ENCODE measurements around the gene TEX35. TPM values are rescaled to one million over a fixed set of nuclear protein-coding genes. Genes with fewer than 3 reads are reported as not detected.

Gene TEX35
- polyA plus RNA-seq, 1 donor = 0.07 TPM

DNA sequence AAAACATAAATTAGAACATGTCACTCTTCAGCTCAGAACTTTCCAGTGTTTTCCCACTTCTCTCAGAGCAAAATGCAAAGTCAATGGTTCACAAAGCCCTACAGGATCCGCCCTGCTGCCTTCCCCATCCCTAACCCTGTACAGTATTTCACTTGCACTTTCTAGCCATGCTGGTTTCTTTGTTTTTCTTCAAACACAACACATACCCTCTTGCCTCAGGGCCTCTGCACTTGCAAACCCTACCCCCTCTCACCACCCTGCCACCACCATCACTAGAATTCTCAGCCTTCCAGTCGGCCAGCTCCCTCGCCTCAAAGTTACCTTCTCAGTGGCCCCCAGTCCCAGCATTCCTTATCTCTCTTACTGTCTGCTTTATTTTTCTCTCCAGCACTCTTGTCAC is 17.6 kb downstream of the TEX35 start:
- Histone ChIP-seq H3K4me1 (ENCODE audit: control insufficient read depth, insufficient read depth, low read length) (peaks cover 27% of the 10 kb centered on the region), H3K27ac (ENCODE audit: low read length) (no peak overlapping the region), H3K4me3 (ENCODE audit: low read length) (no peak overlapping the region), H3K27me3 (ENCODE audit: control insufficient read depth, insufficient read depth, low read length) (no peaks in the 10 kb centered on the region), H3K36me3 (ENCODE audit: control insufficient read depth, insufficient read depth, low read length) (no peaks in the 10 kb centered on the region), H3K9me3 (ENCODE audit: control insufficient read depth, low read depth, low read length) (no peaks in the 10 kb centered on the region)
- WGBS (ENCODE audit: insufficient coverage, low lambda C conversion rate) = no CpG with 5 or more reads among the region's 3 CpGs
- DNase-seq = no peak

DNA sequence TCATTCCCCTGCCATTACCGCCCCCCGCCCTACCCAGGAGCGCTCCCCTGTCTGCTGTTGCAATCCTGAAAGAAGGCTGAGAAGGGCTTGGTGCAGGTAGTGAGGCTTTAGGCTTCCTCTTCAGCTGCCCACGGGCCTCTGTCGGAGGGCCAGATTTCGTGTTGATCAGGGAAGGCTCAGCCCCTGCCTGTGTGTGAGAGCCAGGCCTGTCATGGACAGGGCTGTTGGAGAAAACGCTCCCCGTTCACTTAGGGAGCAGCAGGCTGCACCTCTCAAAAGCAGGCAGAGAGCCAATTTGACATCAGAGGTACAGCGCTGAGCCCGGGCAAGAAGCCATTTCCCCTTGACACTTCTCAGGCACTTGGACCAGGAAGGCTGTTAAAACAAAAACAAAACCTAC is 19.0 kb downstream of the TEX35 start:
- Histone ChIP-seq H3K4me1 (ENCODE audit: control insufficient read depth, insufficient read depth, low read length) (peaks cover 35% of the 10 kb centered on the region), H3K27ac (ENCODE audit: low read length) (no peak overlapping the region), H3K36me3 (ENCODE audit: control insufficient read depth, insufficient read depth, low read length) (no peaks in the 10 kb centered on the region), H3K9me3 (ENCODE audit: control insufficient read depth, low read depth, low read length) (no peaks in the 10 kb centered on the region), H3K27me3 (ENCODE audit: control insufficient read depth, insufficient read depth, low read length) (no peaks in the 10 kb centered on the region), H3K4me3 (ENCODE audit: low read length) (no peak overlapping the region)
- DNase-seq = no peak
- no CpG with 5 or more reads among the region's 10 CpGs for WGBS (ENCODE audit: insufficient coverage, low lambda C conversion rate)

DNA sequence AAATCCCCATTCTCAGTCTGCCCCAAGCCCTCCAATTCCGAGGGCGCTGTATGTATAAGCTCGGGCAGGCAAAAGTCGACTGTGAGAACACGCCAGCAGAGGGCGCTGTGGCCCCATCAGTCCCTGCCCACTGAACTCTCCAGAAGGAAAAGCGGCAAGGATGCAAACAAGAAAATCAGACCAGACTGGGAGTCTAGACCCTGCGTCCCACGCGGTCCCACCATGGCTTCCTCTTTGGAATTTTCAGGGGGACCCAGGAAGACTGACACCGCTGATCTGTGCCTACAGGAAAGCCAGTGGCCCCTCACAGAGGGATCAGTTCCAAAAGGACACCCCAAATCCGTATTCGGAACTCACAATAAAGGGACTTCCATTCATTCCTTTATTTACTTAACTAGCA is 19.5 kb downstream of the TEX35 start:
- H3K27me3 ChIP-seq (ENCODE audit: control insufficient read depth, insufficient read depth, low read length) = no peaks in the 10 kb centered on the region
- peaks cover 40% of the 10 kb centered on the region for H3K4me1 ChIP-seq (ENCODE audit: control insufficient read depth, insufficient read depth, low read length)
- H3K36me3 ChIP-seq (ENCODE audit: control insufficient read depth, insufficient read depth, low read length) = no peaks in the 10 kb centered on the region
- H3K27ac ChIP-seq (ENCODE audit: low read length) = no peak overlapping the region
- DNase-seq = peak; percentile 72 to 81
- WGBS (ENCODE audit: insufficient coverage, low lambda C conversion rate) = no CpG with 5 or more reads among the region's 13 CpGs
- H3K9me3 ChIP-seq (ENCODE audit: control insufficient read depth, low read depth, low read length) = no peaks in the 10 kb centered on the region
- no peak overlapping the region for H3K4me3 ChIP-seq (ENCODE audit: low read length)

DNA sequence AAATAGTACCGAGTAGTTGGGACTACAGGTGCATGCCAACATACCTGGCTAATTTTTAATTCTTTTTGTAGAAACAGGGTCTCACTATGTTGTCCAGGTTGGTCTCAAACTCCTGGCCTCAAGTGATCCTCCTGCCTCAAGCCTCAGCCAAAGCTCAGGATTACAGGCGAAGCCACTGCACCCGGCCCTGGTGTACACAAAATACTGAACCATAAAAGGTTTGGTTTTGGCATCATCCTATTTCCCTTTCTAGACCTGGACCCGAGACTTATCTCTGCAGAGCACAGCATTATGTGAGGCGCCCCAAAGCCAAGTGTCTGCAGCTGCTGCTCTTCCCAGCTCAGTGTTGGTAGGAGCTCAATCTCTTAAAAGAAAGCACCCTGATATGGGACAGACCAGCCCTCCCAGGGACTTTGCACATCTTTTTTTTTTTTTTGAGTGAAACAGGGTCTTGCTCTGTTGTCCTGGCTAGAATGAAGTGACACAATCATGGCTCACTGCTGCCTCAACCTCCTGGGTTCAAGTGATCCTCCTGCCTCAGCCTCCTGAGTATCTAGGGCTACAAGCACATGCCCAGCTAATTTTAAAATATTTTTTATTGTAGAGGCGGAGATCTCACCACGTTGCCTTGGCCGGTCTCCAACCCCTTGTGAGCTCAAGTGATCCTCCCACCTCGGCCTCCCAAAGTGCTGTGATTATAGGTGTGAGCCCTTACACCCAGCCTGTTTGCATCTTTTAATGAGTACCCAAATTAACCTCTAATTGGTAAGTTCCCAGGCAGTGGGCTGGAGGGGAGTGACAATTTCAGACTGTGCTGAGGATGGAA is 20.4 kb downstream of the TEX35 start:
- 100% methylated on average over 1 of the region's 9 CpGs for WGBS (ENCODE audit: insufficient coverage, low lambda C conversion rate)
- H3K36me3 ChIP-seq (ENCODE audit: control insufficient read depth, insufficient read depth, low read length) = no peaks in the 10 kb centered on the region
- no peak overlapping the region for H3K4me3 ChIP-seq (ENCODE audit: low read length)
- H3K9me3 ChIP-seq (ENCODE audit: control insufficient read depth, low read depth, low read length) = no peaks in the 10 kb centered on the region
- H3K27ac ChIP-seq (ENCODE audit: low read length) = no peak overlapping the region
- DNase-seq = no peak
- no peaks in the 10 kb centered on the region for H3K27me3 ChIP-seq (ENCODE audit: control insufficient read depth, insufficient read depth, low read length)
- H3K4me1 ChIP-seq (ENCODE audit: control insufficient read depth, insufficient read depth, low read length) = peaks cover 49% of the 10 kb centered on the region

DNA sequence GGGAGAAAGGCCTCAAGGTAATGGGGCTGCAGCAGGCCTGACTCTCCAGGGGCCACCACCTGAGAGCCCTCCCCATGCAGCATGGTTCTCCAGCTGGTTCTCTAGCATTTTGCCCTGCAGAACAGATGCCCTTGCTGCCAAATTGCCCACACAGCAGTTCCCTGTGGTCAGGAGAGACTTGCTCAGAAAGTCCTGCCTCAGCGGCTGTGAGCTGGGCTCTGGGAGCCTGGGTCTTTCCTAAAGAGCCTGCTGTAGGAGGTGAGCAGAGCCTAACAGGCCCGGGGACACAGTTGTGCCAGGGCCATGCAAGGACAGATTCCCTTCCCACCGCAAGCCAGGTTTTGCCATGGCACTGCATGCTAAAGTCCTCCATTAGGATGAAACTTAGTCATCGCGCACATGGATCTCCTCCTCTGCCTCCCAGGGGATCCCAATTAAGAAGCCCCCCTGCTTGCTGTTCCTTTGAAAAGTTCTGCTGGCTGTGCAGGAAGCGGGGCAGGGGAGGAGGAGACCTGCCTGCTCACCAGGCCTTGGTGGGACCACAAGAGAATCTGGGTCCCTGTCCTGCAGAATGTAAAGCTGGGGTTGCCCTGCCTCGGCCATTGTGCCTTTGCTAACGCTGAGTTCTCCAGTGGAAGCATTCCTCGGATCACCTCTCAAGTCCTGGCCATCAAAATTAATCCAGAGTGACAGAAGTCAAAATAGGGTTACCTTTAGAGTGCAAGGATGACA is 21.4 kb downstream of the TEX35 start:
- no peak for DNase-seq
- Histone ChIP-seq H3K4me1 (ENCODE audit: control insufficient read depth, insufficient read depth, low read length) (peaks cover 50% of the 10 kb centered on the region), H3K27me3 (ENCODE audit: control insufficient read depth, insufficient read depth, low read length) (no peaks in the 10 kb centered on the region), H3K9me3 (ENCODE audit: control insufficient read depth, low read depth, low read length) (no peaks in the 10 kb centered on the region), H3K36me3 (ENCODE audit: control insufficient read depth, insufficient read depth, low read length) (no peaks in the 10 kb centered on the region), H3K4me3 (ENCODE audit: low read length) (no peak overlapping the region), H3K27ac (ENCODE audit: low read length) (no peak overlapping the region)
- no CpG with 5 or more reads among the region's 9 CpGs for WGBS (ENCODE audit: insufficient coverage, low lambda C conversion rate)

DNA sequence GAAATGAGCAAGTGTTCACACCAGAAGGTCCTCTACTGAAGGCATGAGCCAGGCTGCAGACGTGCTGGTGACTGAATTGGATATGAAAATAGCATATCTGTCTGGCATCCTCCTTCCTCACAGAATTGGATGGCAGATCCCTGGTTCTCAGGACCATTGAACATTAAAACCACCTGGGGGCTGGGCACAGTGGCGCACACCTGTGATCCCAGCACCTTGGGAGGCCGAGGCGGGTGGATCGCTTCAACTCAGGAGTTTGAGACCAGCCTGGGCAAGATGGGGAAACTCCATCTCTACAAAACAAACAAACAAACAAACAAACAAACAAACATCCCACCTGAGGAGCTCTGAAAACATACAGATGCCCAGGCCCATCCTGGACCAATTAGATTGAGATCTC is 23.4 kb downstream of the TEX35 start:
- Histone ChIP-seq H3K9me3 (ENCODE audit: control insufficient read depth, low read depth, low read length) (no peaks in the 10 kb centered on the region), H3K4me1 (ENCODE audit: control insufficient read depth, insufficient read depth, low read length) (peaks cover 41% of the 10 kb centered on the region)
- DNase-seq = no peak

DNA sequence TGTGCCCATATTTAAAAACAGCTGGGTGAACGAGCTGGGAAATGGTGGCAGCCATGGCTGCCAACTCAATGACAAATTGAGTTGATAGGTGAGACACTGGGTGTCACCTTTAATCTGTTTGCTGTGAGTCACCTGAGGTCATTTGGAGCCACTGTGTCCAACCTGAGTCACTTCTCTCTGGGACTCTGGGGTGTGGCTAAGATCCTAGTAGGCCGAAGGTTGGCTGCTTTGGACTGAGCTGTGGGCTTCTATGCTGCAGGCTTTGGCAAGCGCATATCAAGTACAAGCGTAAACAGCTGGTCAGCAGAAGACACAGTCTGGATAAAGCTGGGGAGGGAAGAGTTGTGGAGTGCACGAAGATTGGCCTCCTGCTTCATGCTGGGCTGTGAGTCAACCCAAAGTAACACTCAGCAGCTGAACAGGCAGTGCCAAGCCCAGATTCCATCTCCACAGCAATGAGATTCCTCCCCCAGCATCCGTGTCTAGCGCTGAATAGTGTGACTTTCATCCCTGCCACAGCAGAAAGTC is 24.0 kb downstream of the TEX35 start:
- Histone ChIP-seq H3K4me3 (ENCODE audit: low read length) (no peak overlapping the region), H3K27me3 (ENCODE audit: control insufficient read depth, insufficient read depth, low read length) (no peaks in the 10 kb centered on the region), H3K4me1 (ENCODE audit: control insufficient read depth, insufficient read depth, low read length) (peaks cover 40% of the 10 kb centered on the region), H3K27ac (ENCODE audit: low read length) (peak overlapping the region; percentile 87), H3K36me3 (ENCODE audit: control insufficient read depth, insufficient read depth, low read length) (no peaks in the 10 kb centered on the region), H3K9me3 (ENCODE audit: control insufficient read depth, low read depth, low read length) (no peaks in the 10 kb centered on the region)
- DNase-seq = peak; percentile 82 to 91
- no CpG with 5 or more reads among the region's 7 CpGs for WGBS (ENCODE audit: insufficient coverage, low lambda C conversion rate)

More for the DNA sequence above, 23.4 kb downstream of the TEX35 start:
- no CpG with 5 or more reads among the region's 5 CpGs for WGBS (ENCODE audit: insufficient coverage, low lambda C conversion rate)
- no peak overlapping the region for H3K4me3 ChIP-seq (ENCODE audit: low read length)
- no peaks in the 10 kb centered on the region for H3K27me3 ChIP-seq (ENCODE audit: control insufficient read depth, insufficient read depth, low read length)
- no peaks in the 10 kb centered on the region for H3K36me3 ChIP-seq (ENCODE audit: control insufficient read depth, insufficient read depth, low read length)
- H3K27ac ChIP-seq (ENCODE audit: low read length) = peak overlapping the region; percentile 87

DNA sequence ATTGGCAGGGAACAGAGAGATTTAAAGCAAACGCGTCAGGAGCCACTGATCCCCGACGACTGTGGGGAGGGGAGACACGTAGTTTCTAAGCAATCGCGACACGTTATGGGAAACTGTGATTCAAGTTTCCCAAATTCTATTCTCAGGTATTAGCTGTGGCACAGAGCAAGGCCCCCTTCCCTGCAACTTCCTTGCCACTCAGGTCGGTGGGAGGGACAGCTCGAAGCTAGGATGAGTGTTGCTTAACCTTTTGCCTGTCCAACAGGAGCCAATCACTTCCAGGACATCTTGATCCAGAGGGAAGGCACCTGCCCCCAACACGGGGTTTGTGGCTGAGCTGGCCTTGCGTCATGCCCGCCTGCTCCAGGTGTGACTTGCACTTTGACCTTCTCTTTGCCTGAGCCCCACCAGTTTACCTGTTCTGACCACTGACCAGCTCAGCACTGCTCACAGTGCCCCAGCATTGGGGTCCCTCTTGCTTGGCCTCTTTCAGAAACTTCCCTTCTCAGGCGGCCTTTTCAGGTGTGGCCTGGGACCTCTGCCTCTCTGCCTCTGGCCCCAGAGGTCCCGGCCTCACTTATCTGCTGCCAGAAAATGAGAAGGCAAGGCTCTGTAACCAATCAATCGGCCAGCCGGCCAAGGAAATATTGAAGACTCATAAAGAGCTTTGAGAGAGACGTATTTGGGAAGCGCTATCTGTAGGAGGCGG is 24.6 kb downstream of the TEX35 start:
- no peaks in the 10 kb centered on the region for H3K27me3 ChIP-seq (ENCODE audit: control insufficient read depth, insufficient read depth, low read length)
- no peak overlapping the region for H3K4me3 ChIP-seq (ENCODE audit: low read length)
- no peaks in the 10 kb centered on the region for H3K9me3 ChIP-seq (ENCODE audit: control insufficient read depth, low read depth, low read length)
- peak overlapping the region; percentile 87 for H3K27ac ChIP-seq (ENCODE audit: low read length)
- DNase-seq = peak; percentile 77 to 82
- peaks cover 35% of the 10 kb centered on the region for H3K4me1 ChIP-seq (ENCODE audit: control insufficient read depth, insufficient read depth, low read length)
- 63% methylated on average over 4 of the region's 20 CpGs for WGBS (ENCODE audit: insufficient coverage, low lambda C conversion rate)
- no peaks in the 10 kb centered on the region for H3K36me3 ChIP-seq (ENCODE audit: control insufficient read depth, insufficient read depth, low read length)

DNA sequence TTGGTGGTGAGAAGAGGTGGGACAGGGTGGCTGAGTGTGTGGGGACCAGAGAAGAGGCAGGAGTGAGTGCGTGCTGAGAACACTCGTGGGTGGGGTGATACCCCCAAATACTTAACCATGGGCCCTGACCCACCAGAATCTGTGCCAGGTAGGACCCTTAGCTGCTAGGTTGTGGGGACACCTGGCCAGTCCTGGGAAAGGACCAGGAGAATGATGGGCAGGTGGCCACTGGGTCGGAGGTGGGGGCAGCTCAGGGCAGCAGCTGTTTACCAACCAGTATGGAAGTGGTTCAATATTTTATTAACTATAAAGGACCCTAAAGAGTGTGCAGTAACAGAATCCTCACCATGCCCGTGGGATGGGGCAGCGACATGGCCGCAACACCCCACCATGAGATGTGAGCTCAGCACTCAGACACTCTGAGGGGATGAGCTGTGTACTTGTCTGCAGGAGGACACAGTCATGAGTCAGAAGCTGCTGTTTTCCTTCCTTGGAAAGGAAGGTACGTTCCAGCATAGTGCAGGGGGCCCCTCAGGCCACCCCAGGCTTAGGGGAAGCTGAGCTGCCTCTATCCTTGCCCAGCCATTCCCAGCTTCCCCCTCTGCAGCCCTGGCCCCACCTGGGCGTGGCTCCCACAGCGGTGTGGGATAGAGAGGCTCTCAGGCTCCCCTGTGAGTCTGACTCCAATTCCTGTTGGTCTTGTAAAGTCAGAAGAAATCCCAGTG is 25.4 kb downstream of the TEX35 start:
- no peaks in the 10 kb centered on the region for H3K27me3 ChIP-seq (ENCODE audit: control insufficient read depth, insufficient read depth, low read length)
- H3K4me3 ChIP-seq (ENCODE audit: low read length) = no peak overlapping the region
- no peaks in the 10 kb centered on the region for H3K9me3 ChIP-seq (ENCODE audit: control insufficient read depth, low read depth, low read length)
- no peaks in the 10 kb centered on the region for H3K36me3 ChIP-seq (ENCODE audit: control insufficient read depth, insufficient read depth, low read length)
- WGBS (ENCODE audit: insufficient coverage, low lambda C conversion rate) = no CpG with 5 or more reads among the region's 9 CpGs
- H3K27ac ChIP-seq (ENCODE audit: low read length) = peak overlapping the region; percentile 87
- peaks cover 37% of the 10 kb centered on the region for H3K4me1 ChIP-seq (ENCODE audit: control insufficient read depth, insufficient read depth, low read length)
- DNase-seq = peak in 1 of 2 donors; percentile 51

DNA sequence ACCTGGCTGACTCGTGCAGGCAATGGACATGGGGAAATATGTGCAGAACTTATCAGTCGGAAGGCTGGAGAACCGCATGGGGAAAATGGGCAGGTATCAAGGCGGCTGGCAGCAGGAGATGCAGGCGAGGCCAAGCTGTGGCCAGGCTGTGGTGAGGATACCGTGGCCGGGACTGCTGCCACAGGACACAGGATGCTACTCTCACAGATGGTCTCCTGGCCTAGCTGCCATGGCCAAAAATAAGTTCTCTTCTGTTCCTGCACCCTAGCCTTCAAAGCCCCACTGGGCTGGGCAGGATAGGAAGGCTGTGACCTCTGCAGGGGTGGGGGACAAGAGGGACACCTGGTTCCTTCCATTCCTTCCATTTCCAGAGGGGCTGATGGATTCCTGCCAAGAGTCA is 26.4 kb downstream of the TEX35 start:
- no peak for DNase-seq
- no CpG with 5 or more reads among the region's 7 CpGs for WGBS (ENCODE audit: insufficient coverage, low lambda C conversion rate)
- Histone ChIP-seq H3K9me3 (ENCODE audit: control insufficient read depth, low read depth, low read length) (no peaks in the 10 kb centered on the region), H3K36me3 (ENCODE audit: control insufficient read depth, insufficient read depth, low read length) (no peaks in the 10 kb centered on the region), H3K27ac (ENCODE audit: low read length) (no peak overlapping the region), H3K27me3 (ENCODE audit: control insufficient read depth, insufficient read depth, low read length) (no peaks in the 10 kb centered on the region), H3K4me1 (ENCODE audit: control insufficient read depth, insufficient read depth, low read length) (peaks cover 43% of the 10 kb centered on the region), H3K4me3 (ENCODE audit: low read length) (no peak overlapping the region)
